ENCODE data around the gene CIDEB.

DNA sequence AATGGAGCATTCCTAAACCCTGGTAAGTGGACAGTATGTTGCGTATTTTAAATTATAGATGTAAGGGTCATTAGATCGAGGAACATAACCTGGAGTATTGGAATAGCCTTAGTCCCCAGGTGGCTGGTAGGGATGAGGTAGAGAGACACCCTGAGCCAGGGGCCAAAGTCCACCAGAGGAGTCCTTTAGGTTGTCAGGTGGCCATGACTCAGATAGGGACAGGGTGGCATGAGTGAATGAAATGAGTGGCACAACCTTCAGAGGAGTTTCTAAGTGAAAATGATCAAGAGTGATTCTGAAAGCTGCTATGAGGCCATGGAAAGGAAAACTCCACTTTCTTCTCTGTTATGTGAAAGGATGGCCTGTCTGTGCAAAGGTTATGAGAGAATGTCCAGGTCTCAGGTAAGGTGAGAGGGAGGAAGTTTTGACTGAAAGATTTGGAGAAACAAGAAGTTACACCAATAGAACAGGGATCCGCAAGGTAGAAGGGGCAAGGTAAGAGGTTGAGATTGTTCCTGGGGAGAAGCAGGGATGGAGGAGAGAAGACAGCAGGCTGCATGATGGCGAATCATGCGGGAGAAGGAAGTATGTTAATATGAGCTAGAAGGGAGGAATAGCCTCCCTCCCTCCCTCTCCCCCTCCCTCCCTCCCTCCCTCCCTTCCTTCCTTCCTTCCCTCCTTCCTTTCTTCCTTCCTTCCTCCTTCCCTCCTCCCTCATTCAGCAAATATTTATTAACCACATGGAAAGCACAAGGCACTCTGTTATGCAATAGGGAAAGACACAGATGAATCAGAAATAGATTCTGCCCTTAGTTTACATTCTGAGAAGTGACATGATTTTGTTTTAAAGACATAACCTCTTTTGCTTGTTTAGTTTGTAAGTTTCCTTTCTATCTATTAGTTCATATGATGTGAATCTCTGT is 46.0 kb upstream of the CIDEB start:
- TF ChIP-seq, protein P1, sequence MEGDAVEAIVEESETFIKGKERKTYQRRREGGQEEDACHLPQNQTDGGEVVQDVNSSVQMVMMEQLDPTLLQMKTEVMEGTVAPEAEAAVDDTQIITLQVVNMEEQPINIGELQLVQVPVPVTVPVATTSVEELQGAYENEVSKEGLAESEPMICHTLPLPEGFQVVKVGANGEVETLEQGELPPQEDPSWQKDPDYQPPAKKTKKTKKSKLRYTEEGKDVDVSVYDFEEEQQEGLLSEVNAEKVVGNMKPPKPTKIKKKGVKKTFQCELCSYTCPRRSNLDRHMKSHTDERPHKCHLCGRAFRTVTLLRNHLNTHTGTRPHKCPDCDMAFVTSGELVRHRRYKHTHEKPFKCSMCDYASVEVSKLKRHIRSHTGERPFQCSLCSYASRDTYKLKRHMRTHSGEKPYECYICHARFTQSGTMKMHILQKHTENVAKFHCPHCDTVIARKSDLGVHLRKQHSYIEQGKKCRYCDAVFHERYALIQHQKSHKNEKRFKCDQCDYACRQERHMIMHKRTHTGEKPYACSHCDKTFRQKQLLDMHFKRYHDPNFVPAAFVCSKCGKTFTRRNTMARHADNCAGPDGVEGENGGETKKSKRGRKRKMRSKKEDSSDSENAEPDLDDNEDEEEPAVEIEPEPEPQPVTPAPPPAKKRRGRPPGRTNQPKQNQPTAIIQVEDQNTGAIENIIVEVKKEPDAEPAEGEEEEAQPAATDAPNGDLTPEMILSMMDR (IDR thresholded peaks at IDR 0.05) = no peak
- TF ChIP-seq POLR2A (IDR thresholded peaks at IDR 0.05) = no peak

Measured in body of pancreas (tissue), 4 donors.